PC-3 (cell line): ENCODE measurements around the gene TENM4. TPM values are rescaled to one million over a fixed set of nuclear protein-coding genes. Genes with fewer than 3 reads are reported as not detected.

Source experiments
- ATAC-seq: fragments of 200-7000 bp; cut with Tn5 transposase; 2 replicates; pipeline ENCODE4 v1.9.1; 2020; ENCODE audit warnings: mild to moderate bottlenecking, moderate library complexity
- BruUV-seq: library from RNA; stranded (reverse); fragments of 400-500 nt; replicated peaks from 2 replicates; lab custom pipeline; 2021; lab: Mats Ljungman, UMichigan
- CTCF ChIA-PET: fragments of 300-600 bp; sonication (Branson Sonifier 250); formaldehyde crosslinking; loops from one replicate; lab custom pipeline; 2022; ENCODE audit warnings: antibody characterized with exemption; lab: Charles Lee
- POLR2A ChIA-PET: fragments of 300-600 bp; sonication (Branson Sonifier 250); formaldehyde crosslinking; loops from one replicate; lab custom pipeline; 2022; ENCODE audit warnings: antibody characterized with exemption; ENCODE audit not compliant: unreplicated experiment; lab: Charles Lee
- DNase-seq: peaks from one replicate; pipeline ENCODE4 v3.0.0-alpha.2; 2015
- H2AFZ ChIP-seq: fragments of 300-600 bp; sonication (generic); 2 replicates; pipeline ENCODE4 v1.6.0; 2016; ENCODE audit warnings: antibody characterized with exemption, low read length
- H3F3A ChIP-seq: fragments of 300-600 bp; sonication (generic); one replicate; pipeline ENCODE4 v1.6.0; 2017; ENCODE audit warnings: antibody characterized with exemption, low read length, control low read depth, mild to moderate bottlenecking; ENCODE audit not compliant: unreplicated experiment
- H3K27ac ChIP-seq: fragments of 300-600 bp; sonication (generic); 2 replicates; pipeline ENCODE4 v1.5.1; 2016; ENCODE audit warnings: mild to moderate bottlenecking, low read length
- H3K27me3 ChIP-seq: fragments of 300-600 bp; sonication (generic); 2 replicates; pipeline ENCODE4 v1.6.1; 2016; ENCODE audit warnings: low read length, mixed read lengths
- H3K36me3 ChIP-seq: fragments of 300-600 bp; sonication (generic); 2 replicates; pipeline ENCODE4 v1.6.1; 2016; ENCODE audit warnings: low read depth, mixed run types, low read length, mixed read lengths
- H3K4me1 ChIP-seq: fragments of 300-600 bp; sonication (generic); 2 replicates; pipeline ENCODE4 v1.5.1; 2016; ENCODE audit warnings: low read length; ENCODE audit not compliant: insufficient read depth
- H3K4me2 ChIP-seq: fragments of 300-600 bp; sonication (generic); 2 replicates; pipeline ENCODE4 v1.6.0; 2016; ENCODE audit warnings: low read length
- H3K4me3 ChIP-seq: fragments of 300-600 bp; sonication (generic); 2 replicates; pipeline ENCODE4 v1.5.1; 2016; ENCODE audit warnings: mild to moderate bottlenecking, low read length, mixed read lengths
- H3K79me2 ChIP-seq: fragments of 300-600 bp; sonication (generic); 2 replicates; pipeline ENCODE4 v1.6.1; 2017; ENCODE audit warnings: low read length, mixed read lengths
- H3K9ac ChIP-seq: fragments of 300-600 bp; sonication (generic); 2 replicates; pipeline ENCODE4 v1.6.0; 2016; ENCODE audit warnings: mild to moderate bottlenecking, low read length
- H3K9me2 ChIP-seq: fragments of 300-600 bp; sonication (generic); replicated peaks from 2 replicates; pipeline ENCODE4 v1.6.1; 2016; ENCODE audit warnings: mixed run types, low read length, mixed read lengths
- H3K9me3 ChIP-seq: fragments of 300-600 bp; sonication (generic); 2 replicates; pipeline ENCODE4 v1.6.1; 2016; ENCODE audit warnings: low read length, mixed read lengths
- H4K20me1 ChIP-seq: fragments of 300-600 bp; sonication (generic); 2 replicates; pipeline ENCODE4 v1.6.1; 2016; ENCODE audit warnings: low read length, mixed read lengths
- CTCF ChIP-seq: fragments of 300-600 bp; sonication (generic); conservative IDR thresholded peaks from 2 replicates; pipeline ENCODE4 v1.5.1; 2017; ENCODE audit warnings: antibody characterized with exemption, low read depth, mild to moderate bottlenecking, low read length
- EZH2 ChIP-seq: fragments of 300-600 bp; sonication (generic); IDR thresholded peaks from one replicate; pipeline ENCODE4 v1.6.1; 2017; ENCODE audit warnings: antibody characterized with exemption, mild to moderate bottlenecking, low read length; ENCODE audit not compliant: unreplicated experiment
- EZH2phosphoT487 ChIP-seq: fragments of 300-600 bp; sonication (generic); IDR thresholded peaks from 2 replicates; pipeline ENCODE4 v1.6.1; 2018; ENCODE audit warnings: mild to moderate bottlenecking, antibody characterized with exemption, low read length, borderline replicate concordance
- intact Hi-C: fragments of 100-400 bp; cut with micrococcal nuclease; formaldehyde crosslinking; loops from 2 replicates; pipeline ENCODE4 v1.9.0; 2023
- total RNA-seq: library from RNA; depleted of rRNA; stranded (reverse); fragments of >200 nt; gene quantifications from 2 replicates; pipeline ENCODE4 v1.2.3, GENCODE V29; 2014

The TENM4 gene
- total RNA-seq, 1 experiment from 2014 or later: 19.7 TPM

GRCh38 chr11:78651923-78652842 lies 788.6 kb downstream of the TENM4 start:
- intact Hi-C loops: no loop called here
- CTCF ChIA-PET: no interaction called here
- H3K4me2 ChIP-seq: no peak overlapping the region
- no peaks in the 10 kb centered on the region for H3F3A ChIP-seq
- ATAC-seq (no peak), DNase-seq (no peak)
- H3K9ac ChIP-seq: no peak overlapping the region
- no peaks in the 10 kb centered on the region for H4K20me1 ChIP-seq
- no peaks in the 10 kb centered on the region for H3K9me3 ChIP-seq
- no peak overlapping the region for H2AFZ ChIP-seq
- H3K4me1 ChIP-seq: peaks cover 3% of the 10 kb centered on the region
- no TSS peak for BruUV-seq
- POLR2A ChIA-PET: no interaction called here
- H3K27me3 ChIP-seq: no peaks in the 10 kb centered on the region
- H3K9me2 ChIP-seq: no peaks in the 10 kb centered on the region
- H3K36me3 ChIP-seq: no peaks in the 10 kb centered on the region
- H3K4me3 ChIP-seq: no peak overlapping the region
- H3K27ac ChIP-seq: no peak overlapping the region
- no peaks in the 10 kb centered on the region for H3K79me2 ChIP-seq
- no peak for TF ChIP-seq EZH2

GRCh38 chr11:78651136-78651775 lies 789.6 kb downstream of the TENM4 start:
- intact Hi-C loops: no loop called here
- Histone ChIP-seq H3K27ac (no peak overlapping the region), H3F3A (no peaks in the 10 kb centered on the region), H3K27me3 (no peaks in the 10 kb centered on the region), H2AFZ (no peak overlapping the region), H3K4me3 (no peak overlapping the region), H3K79me2 (no peaks in the 10 kb centered on the region), H4K20me1 (no peaks in the 10 kb centered on the region), H3K4me1 (peaks cover 12% of the 10 kb centered on the region), H3K9me3 (no peaks in the 10 kb centered on the region), H3K9me2 (no peaks in the 10 kb centered on the region), H3K9ac (no peak overlapping the region), H3K36me3 (no peaks in the 10 kb centered on the region), H3K4me2 (no peak overlapping the region)
- no peak for DNase-seq
- CTCF ChIA-PET: no interaction called here
- TF ChIP-seq EZH2phosphoT487: no peak
- TF ChIP-seq EZH2: no peak
- no peak for TF ChIP-seq CTCF
- POLR2A ChIA-PET: no interaction called here
- BruUV-seq: no TSS peak
- no peak for ATAC-seq

GRCh38 chr11:78649361-78650215 lies 791.2 kb downstream of the TENM4 start:
- ChIA-PET POLR2A (interaction anchor here (0.5 kb wide), 1 partner anchor 66 kb away, joined by 5 read pairs; no protein-coding TSS in a partner anchor), CTCF (interaction anchor here (0.6 kb wide), 1 partner anchor 455 kb away, joined by 3 read pairs; no protein-coding TSS in a partner anchor)
- H3K4me1 ChIP-seq: peaks cover 22% of the 10 kb centered on the region
- no peaks in the 10 kb centered on the region for H4K20me1 ChIP-seq
- H3F3A ChIP-seq: no peaks in the 10 kb centered on the region
- H3K27ac ChIP-seq: no peak overlapping the region
- H3K27me3 ChIP-seq: no peaks in the 10 kb centered on the region
- DNase-seq (no peak), ATAC-seq (no peak)
- no peaks in the 10 kb centered on the region for H3K36me3 ChIP-seq
- H3K9me2 ChIP-seq: no peaks in the 10 kb centered on the region
- no peak overlapping the region for H3K4me3 ChIP-seq
- H2AFZ ChIP-seq: no peak overlapping the region
- H3K79me2 ChIP-seq: no peaks in the 10 kb centered on the region
- no peak overlapping the region for H3K9ac ChIP-seq
- intact Hi-C loops: no loop called here
- H3K9me3 ChIP-seq: no peaks in the 10 kb centered on the region
- no TSS peak for BruUV-seq
- H3K4me2 ChIP-seq: no peak overlapping the region
- TF ChIP-seq CTCF (no peak), EZH2 (no peak), EZH2phosphoT487 (no peak)
